WTC11 (cell line): ENCODE data around the gene TAC3. TPM values are rescaled to one million over a fixed set of nuclear protein-coding genes. Genes with fewer than 3 reads are reported as not detected.

Experiments
- ATAC-seq: fragments of 200-7000 bp; cut with Tn5 transposase; 2 replicates; pipeline ENCODE4 v1.10.0; 2021; ENCODE audit warnings: mild to moderate bottlenecking, moderate library complexity
- CTCF ChIA-PET: fragments of 300-600 bp; sonication (Branson Sonifier 250); formaldehyde crosslinking; loops from one replicate; lab custom pipeline; 2021; ENCODE audit warnings: antibody characterized with exemption; lab: Charles Lee
- POLR2A ChIA-PET: fragments of 350-600 bp; sonication (Branson Sonifier 250); formaldehyde crosslinking; loops from one replicate; lab custom pipeline; 2021; ENCODE audit warnings: antibody characterized with exemption; lab: Charles Lee
- DNase-seq: peaks from one replicate; pipeline ENCODE4 v3.0.0; 2021; ENCODE audit warnings: low spot score
- H3K27ac Mint-ChIP-seq: 2 replicates; pipeline ENCODE4 v1.8.0; 2021; ENCODE audit warnings: mixed read lengths
- H3K27me3 Mint-ChIP-seq: 2 replicates; pipeline ENCODE4 v1.8.0; 2021; ENCODE audit warnings: low read depth, mild to moderate bottlenecking, moderate library complexity, mixed read lengths
- H3K36me3 Mint-ChIP-seq: 2 replicates; pipeline ENCODE4 v1.8.0; 2021; ENCODE audit warnings: mixed read lengths
- H3K4me1 Mint-ChIP-seq: 2 replicates; pipeline ENCODE4 v1.8.0; 2022; ENCODE audit warnings: mixed read lengths
- H3K4me3 Mint-ChIP-seq: 2 replicates; pipeline ENCODE4 v1.8.0; 2021; ENCODE audit warnings: mild to moderate bottlenecking, moderate library complexity, mixed read lengths
- H3K9me3 Mint-ChIP-seq: 2 replicates; pipeline ENCODE4 v1.8.0; 2021; ENCODE audit warnings: mixed read lengths
- ELF4 ChIP-seq: sonication (generic); formaldehyde crosslinking; IDR thresholded peaks from 2 replicates; pipeline ENCODE4 v1.8.1; 2022; ENCODE audit warnings: low read depth, mild to moderate bottlenecking, moderate library complexity, missing genetic modification reagents
- EMX1 ChIP-seq: fragments of 250-450 bp; sonication (Bioruptor Pico); IDR thresholded peaks from 2 replicates; pipeline ENCODE4 v1.8.0; 2021; ENCODE audit warnings: mild to moderate bottlenecking
- IRF2 ChIP-seq: sonication (generic); formaldehyde crosslinking; IDR thresholded peaks from 2 replicates; pipeline ENCODE4 v1.8.0; 2022; ENCODE audit warnings: low read depth, missing genetic modification reagents, borderline replicate concordance
- MXD4 ChIP-seq: fragments of 250-450 bp; sonication (Bioruptor Pico); IDR thresholded peaks from 2 replicates; pipeline ENCODE4 v1.8.0; 2021; ENCODE audit warnings: mild to moderate bottlenecking, moderate library complexity, borderline replicate concordance
- MYBL2 ChIP-seq: sonication (generic); formaldehyde crosslinking; IDR thresholded peaks from 2 replicates; pipeline ENCODE4 v1.8.1; 2023; ENCODE audit warnings: mild to moderate bottlenecking, moderate library complexity, missing genetic modification reagents
- NR2C2 ChIP-seq: sonication (generic); formaldehyde crosslinking; IDR thresholded peaks from 2 replicates; pipeline ENCODE4 v1.8.0; 2022; ENCODE audit warnings: mild to moderate bottlenecking, missing genetic modification reagents
- PRRX2 ChIP-seq: fragments of 250-450 bp; sonication (Bioruptor Pico); IDR thresholded peaks from 2 replicates; pipeline ENCODE4 v1.8.0; 2021; ENCODE audit warnings: mild to moderate bottlenecking
- RORB ChIP-seq: fragments of 250-450 bp; sonication (Bioruptor Pico); IDR thresholded peaks from 2 replicates; pipeline ENCODE4 v1.9.0; 2021; ENCODE audit warnings: mild to moderate bottlenecking
- ZNF396 ChIP-seq: fragments of 250-450 bp; sonication (Bioruptor Pico); IDR thresholded peaks from 2 replicates; pipeline ENCODE4 v1.8.0; 2021; ENCODE audit warnings: mild to moderate bottlenecking, moderate library complexity, borderline replicate concordance
- ZNF671 ChIP-seq: fragments of 250-450 bp; sonication (Bioruptor Pico); IDR thresholded peaks from 2 replicates; pipeline ENCODE4 v1.8.0; 2021; ENCODE audit warnings: mild to moderate bottlenecking
- total RNA-seq: library from RNA; stranded (reverse); gene quantifications from 3 replicates; pipeline ENCODE4 v1.2.3, GENCODE V29; 2021
- TF ChIP-seq, protein P1 (sequence below): sonication (generic); formaldehyde crosslinking; IDR thresholded peaks from 2 replicates; pipeline ENCODE4 v1.8.0; 2022; ENCODE audit warnings: mild to moderate bottlenecking, missing genetic modification reagents
- TF ChIP-seq, protein P2 (sequence below): fragments of 250-450 bp; sonication (Bioruptor Pico); IDR thresholded peaks from 2 replicates; pipeline ENCODE4 v2.1.2; 2022; ENCODE audit warnings: mild to moderate bottlenecking, moderate library complexity
- TF ChIP-seq, protein P3 (sequence below): sonication (generic); formaldehyde crosslinking; IDR thresholded peaks from 2 replicates; pipeline ENCODE4 v1.8.0; 2022; ENCODE audit warnings: mild to moderate bottlenecking, missing genetic modification reagents
- TF ChIP-seq, protein P4 (sequence below): sonication (generic); formaldehyde crosslinking; IDR thresholded peaks from 2 replicates; pipeline ENCODE4 v1.8.0; 2022; ENCODE audit warnings: mild to moderate bottlenecking, missing genetic modification reagents
- TF ChIP-seq, protein P5 (sequence below): sonication (generic); formaldehyde crosslinking; conservative IDR thresholded peaks from 2 replicates; pipeline ENCODE4 v1.8.1; 2022; ENCODE audit warnings: mild to moderate bottlenecking, missing genetic modification reagents
- TF ChIP-seq, protein P6 (sequence below): sonication (generic); formaldehyde crosslinking; IDR thresholded peaks from 2 replicates; pipeline ENCODE4 v1.8.1; 2023; ENCODE audit warnings: mild to moderate bottlenecking, moderate library complexity, missing genetic modification reagents
- TF ChIP-seq, protein P7 (sequence below): fragments of 250-450 bp; sonication (Bioruptor Pico); IDR thresholded peaks from 2 replicates; pipeline ENCODE4 v1.8.0; 2021; ENCODE audit warnings: mild to moderate bottlenecking

TAC3 gene
- total RNA-seq, 1 experiment from 2014 or later, result 4.1 TPM

DNA sequence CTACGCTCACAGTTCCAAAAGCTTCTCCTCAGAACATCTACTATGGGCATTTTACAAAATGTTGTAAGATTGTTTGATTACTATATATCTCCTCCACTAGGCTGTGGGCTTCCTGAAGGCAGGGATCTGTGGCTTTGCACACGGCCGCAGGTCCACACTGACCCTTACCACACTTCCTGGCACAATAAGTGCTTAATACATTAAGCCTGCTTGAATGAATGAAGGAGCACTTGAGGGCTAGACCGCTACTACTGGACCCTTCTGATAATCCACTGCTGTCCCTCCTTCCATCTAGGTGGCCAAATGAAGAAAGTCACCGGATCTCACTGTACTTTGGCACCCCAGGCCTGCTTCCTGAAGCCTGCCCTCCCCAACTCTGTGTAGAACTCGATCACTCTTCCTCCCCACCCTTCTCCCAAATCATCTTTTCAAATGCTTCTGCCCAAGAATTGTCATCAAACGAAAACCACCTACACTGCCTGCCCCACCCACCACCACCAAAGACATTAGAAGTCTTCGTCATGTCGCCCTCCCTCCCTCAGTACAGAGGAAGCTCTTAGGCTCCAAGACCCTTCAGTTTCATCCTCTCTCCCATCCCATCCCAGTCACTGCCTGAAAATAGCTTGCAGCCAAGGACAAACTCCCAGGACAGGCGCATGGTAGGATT lies 9.4 kb downstream of the TAC3 start:
- Mint-ChIP-seq H3K4me1 (peaks cover 50% of the 10 kb centered on the region), H3K4me3 (peak overlapping the region; percentile 71), H3K9me3 (no peaks in the 10 kb centered on the region), H3K36me3 (peaks cover 24% of the 10 kb centered on the region), H3K27me3 (no peaks in the 10 kb centered on the region), H3K27ac (no peak overlapping the region)
- ChIA-PET POLR2A (no interaction called here), CTCF (interaction anchor here (1.0 to 2.4 kb wide), 5 partner anchors 9 to 169 kb away, joined by 3 to 33 read pairs (median 5); partner anchors contain the start of genes LRP1, STAT6 and TAC3)
- DNase-seq (no peak), ATAC-seq (no peak)
- TF ChIP-seq, protein P1, sequence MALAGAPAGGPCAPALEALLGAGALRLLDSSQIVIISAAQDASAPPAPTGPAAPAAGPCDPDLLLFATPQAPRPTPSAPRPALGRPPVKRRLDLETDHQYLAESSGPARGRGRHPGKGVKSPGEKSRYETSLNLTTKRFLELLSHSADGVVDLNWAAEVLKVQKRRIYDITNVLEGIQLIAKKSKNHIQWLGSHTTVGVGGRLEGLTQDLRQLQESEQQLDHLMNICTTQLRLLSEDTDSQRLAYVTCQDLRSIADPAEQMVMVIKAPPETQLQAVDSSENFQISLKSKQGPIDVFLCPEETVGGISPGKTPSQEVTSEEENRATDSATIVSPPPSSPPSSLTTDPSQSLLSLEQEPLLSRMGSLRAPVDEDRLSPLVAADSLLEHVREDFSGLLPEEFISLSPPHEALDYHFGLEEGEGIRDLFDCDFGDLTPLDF (CRISPR knock-in tag), result no peak
- no peak for TF ChIP-seq IRF2
- TF ChIP-seq PRRX2 (CRISPR knock-in tag), result no peak
- no peak for TF ChIP-seq MYBL2 (CRISPR knock-in tag)
- TF ChIP-seq, protein P2, sequence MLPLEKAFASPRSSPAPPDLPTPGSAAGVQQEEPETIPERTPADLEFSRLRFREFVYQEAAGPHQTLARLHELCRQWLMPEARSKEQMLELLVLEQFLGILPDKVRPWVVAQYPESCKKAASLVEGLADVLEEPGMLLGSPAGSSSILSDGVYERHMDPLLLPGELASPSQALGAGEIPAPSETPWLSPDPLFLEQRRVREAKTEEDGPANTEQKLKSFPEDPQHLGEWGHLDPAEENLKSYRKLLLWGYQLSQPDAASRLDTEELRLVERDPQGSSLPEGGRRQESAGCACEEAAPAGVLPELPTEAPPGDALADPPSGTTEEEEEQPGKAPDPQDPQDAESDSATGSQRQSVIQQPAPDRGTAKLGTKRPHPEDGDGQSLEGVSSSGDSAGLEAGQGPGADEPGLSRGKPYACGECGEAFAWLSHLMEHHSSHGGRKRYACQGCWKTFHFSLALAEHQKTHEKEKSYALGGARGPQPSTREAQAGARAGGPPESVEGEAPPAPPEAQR (CRISPR knock-in tag), result no peak
- no peak for TF ChIP-seq MXD4 (CRISPR knock-in tag)
- no peak for TF ChIP-seq EMX1 (CRISPR knock-in tag)
- TF ChIP-seq, protein P3, sequence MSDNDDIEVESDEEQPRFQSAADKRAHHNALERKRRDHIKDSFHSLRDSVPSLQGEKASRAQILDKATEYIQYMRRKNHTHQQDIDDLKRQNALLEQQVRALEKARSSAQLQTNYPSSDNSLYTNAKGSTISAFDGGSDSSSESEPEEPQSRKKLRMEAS (CRISPR knock-in tag), result no peak
- TF ChIP-seq, protein P4, sequence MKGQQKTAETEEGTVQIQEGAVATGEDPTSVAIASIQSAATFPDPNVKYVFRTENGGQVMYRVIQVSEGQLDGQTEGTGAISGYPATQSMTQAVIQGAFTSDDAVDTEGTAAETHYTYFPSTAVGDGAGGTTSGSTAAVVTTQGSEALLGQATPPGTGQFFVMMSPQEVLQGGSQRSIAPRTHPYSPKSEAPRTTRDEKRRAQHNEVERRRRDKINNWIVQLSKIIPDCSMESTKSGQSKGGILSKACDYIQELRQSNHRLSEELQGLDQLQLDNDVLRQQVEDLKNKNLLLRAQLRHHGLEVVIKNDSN (CRISPR knock-in tag), result no peak
- no peak for TF ChIP-seq ZNF396 (CRISPR knock-in tag)
- TF ChIP-seq ZNF671 (CRISPR knock-in tag), result no peak
- TF ChIP-seq, protein P5, sequence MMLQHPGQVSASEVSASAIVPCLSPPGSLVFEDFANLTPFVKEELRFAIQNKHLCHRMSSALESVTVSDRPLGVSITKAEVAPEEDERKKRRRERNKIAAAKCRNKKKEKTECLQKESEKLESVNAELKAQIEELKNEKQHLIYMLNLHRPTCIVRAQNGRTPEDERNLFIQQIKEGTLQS, result no peak
- TF ChIP-seq ELF4 (CRISPR knock-in tag), result no peak
- no peak for TF ChIP-seq NR2C2 (CRISPR knock-in tag)
- TF ChIP-seq, protein P6, sequence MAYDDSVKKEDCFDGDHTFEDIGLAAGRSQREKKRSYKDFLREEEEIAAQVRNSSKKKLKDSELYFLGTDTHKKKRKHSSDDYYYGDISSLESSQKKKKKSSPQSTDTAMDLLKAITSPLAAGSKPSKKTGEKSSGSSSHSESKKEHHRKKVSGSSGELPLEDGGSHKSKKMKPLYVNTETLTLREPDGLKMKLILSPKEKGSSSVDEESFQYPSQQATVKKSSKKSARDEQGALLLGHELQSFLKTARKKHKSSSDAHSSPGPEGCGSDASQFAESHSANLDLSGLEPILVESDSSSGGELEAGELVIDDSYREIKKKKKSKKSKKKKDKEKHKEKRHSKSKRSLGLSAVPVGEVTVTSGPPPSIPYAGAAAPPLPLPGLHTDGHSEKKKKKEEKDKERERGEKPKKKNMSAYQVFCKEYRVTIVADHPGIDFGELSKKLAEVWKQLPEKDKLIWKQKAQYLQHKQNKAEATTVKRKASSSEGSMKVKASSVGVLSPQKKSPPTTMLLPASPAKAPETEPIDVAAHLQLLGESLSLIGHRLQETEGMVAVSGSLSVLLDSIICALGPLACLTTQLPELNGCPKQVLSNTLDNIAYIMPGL (CRISPR knock-in tag), result no peak
- TF ChIP-seq RORB (CRISPR knock-in tag), result no peak
- TF ChIP-seq, protein P7, sequence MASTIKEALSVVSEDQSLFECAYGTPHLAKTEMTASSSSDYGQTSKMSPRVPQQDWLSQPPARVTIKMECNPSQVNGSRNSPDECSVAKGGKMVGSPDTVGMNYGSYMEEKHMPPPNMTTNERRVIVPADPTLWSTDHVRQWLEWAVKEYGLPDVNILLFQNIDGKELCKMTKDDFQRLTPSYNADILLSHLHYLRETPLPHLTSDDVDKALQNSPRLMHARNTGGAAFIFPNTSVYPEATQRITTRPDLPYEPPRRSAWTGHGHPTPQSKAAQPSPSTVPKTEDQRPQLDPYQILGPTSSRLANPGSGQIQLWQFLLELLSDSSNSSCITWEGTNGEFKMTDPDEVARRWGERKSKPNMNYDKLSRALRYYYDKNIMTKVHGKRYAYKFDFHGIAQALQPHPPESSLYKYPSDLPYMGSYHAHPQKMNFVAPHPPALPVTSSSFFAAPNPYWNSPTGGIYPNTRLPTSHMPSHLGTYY (CRISPR knock-in tag), result no peak
